ENCODE measurements around the gene PEPD.

- no peak for TF ChIP-seq POLR2A (IDR thresholded peaks at IDR 0.05)
- peak in 3 of 6 experiments; percentile 25 to 37 (median 36) for TF ChIP-seq CTCF (IDR thresholded peaks at IDR 0.05)
These were observed 129.0 kb downstream of the PEPD start for GRCh38 chr19:33392341-33393285.

All from Peyer's patch (tissue), 4 donors.